Mesenteric fat pad (tissue), 1 donor: ENCODE measurements around the gene VEGFA. TPM values are rescaled to one million over a fixed set of nuclear protein-coding genes. Genes with fewer than 3 reads are reported as not detected.
"Not testable (repeated sequence)": the region's sequence is repeated elsewhere in the genome, so short reads cannot be mapped to it uniquely, and the experiment has no call there.

ENCODE experiments used
- DNase-seq: peaks from one replicate; pipeline ENCODE4 v3.0.0-alpha.2; 2020; ENCODE audit warnings: low spot score
- total RNA-seq: library from RNA; stranded (reverse); fragmentation: NEBNext Ultra II Directional; extraction: Animal tissue kit (Norgen Biotek cat#: 25700); gene quantifications from one replicate; pipeline ENCODE4 v1.2.1, GENCODE V29; 2021
- donor health status: DM: yes; HTN: yes; CAD: no.

VEGFA gene
- total RNA-seq, 1 donor from 2014 or later: 498 TPM

DNA sequence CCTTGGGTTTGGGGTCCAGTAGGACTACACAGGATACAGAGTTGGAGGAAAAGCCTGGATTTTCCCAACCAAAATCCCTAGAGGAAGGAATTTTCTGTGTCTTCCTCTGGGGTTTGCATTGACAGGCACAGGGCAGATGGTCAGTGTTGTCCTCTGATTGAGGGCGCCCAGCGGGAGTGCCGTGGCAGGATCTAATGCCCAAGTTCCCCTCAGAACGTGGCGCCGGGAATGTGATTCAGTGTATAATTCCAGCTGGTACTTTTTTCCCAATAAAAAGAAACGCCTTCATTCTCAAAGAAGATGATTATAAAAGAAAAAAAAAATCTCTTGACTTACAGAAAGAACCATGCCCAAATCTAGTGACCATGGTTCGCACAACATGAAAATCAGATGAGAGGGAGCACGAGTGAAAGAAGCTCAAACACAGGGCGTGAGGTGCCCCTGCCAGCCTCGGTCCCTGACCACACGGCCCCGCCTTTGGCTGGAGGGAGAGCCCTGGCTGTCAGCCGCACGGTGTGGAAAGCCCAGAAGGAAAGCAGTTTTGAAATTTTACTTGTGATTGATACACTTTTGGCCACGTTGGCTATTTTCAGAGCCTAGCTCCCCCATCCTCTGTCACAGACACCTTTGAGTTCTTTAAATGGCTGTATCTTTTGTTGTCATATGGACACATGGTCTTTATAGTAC, 31.6 kb downstream of the VEGFA start:
- DNase-seq: no peak

DNA sequence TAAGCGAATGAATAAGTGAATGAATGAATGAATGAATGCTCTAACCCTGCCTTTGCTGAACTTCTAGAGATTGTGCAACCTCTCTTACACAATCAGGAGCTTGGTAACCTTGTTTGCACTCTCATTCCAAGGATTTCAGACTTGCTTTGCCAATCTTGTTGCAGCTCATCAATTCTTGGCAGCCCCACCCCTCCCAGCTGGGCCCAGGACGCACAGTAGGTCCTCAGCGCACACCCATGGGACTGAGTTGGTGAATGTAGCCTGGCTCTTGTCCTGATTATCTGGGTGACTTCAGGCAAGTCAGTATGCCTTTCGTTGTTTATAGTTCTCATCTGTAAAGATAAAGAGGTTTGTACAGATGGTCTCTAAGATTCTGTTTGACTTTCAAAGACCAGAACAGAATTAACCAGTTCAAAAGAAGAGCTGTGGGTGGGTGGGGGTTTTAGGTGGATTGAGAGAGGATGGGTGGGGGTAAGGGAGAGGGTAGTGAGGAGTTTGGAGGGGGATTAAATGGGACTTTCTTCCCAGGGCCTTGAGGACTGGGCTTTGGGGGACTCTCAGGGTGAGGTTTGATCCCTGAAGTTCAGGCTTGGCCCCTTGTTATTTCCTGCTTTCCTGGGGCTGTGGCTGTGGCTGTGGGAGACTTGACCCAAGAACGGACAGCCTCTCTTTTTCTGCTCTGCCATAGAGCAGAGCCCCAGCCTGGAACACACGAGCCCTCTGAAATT, 33.2 kb downstream of the VEGFA start:
- no peak for DNase-seq

DNA sequence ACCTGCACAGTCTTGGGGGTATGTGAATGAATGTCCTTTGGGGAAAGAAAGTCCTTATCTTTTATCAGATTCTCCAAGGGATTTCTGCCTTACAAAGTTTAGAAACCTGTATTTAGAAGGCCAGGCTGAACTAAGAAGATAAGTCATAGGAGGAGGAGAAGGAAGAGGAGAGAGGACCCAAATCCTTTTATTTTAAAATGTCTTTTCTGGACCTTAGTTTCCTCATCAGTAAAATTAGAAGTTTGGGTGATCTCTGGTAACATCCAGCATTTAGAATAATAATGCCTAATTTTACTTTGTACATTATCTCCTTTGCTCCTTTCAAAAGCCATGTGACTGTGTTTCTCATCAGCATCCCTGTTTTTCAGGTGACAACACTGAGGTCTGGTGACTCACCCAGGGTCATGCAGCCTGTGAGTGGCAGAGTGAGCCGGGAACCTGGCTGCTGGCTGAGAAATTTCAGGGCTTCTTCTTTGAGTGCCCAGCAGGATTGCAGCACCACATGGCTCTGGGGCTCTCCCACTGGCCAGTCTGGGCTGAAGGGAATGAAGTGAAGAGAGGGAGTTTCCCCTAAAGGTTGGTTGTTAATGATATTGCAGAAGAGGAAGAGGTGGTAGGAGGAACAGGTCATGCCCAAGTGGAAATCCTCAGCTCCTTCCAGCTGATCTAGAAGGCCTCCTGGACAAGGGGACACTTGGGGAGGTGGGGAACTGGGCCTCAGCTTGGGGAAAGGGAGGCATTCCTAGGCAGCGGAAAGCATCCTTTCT, 34.0 kb downstream of the VEGFA start:
- no peak for DNase-seq

- DNase-seq: no peak
These were observed 34.7 kb downstream of the VEGFA start for GRCh38 chr6:43804550-43805223.

DNA sequence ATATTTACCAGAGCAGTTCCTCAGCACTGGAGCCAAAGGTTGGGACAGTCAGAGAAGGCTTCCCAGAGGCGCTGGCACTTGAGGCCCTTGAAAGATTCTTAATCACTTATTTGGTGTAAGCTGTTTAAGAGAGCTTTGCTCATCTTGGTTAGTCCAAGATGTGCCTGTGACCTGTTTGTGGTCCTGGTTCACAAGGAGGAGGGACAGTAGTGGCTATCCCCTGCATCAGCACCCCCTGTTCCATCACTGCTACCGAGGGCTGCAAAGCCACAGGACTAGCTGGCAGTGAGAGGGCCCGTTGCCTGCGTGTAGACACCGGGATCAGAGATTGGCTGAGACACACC, 35.7 kb downstream of the VEGFA start:
- DNase-seq: no peak

DNA sequence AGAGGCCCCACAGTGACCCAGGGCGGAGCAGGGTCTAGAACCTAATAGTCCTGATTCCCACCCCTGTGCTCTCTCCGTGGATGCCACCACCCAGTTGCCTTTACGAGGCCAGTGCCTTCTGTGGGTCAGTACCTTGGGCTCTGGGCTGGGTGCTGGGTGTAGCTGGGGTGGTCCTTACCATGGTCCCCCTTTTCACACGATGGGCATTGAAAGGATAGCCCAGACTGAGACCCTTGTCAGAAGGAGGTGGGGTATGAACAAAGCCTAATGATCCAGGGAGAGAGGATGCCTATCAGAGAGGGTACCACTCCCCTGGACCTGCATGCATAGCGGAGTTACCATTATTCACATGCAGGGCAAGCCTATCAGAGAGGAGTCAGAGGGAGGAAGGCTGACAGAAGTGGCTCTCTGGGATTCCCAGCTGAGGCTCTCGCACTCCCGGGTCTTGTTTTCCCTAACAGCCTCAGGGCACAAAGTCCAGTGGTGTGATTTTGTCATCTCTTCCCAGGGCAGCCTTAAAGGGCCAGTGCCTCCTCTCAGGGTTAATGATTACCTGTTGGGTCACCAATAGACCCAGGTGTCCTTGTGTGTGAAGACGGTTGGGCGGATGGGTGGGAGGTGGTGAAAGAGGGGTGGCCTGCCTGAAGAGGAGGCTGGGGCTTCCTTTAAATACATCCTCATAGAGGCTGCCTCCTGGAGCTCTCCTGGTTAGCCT, 36.2 kb downstream of the VEGFA start:
- no peak for DNase-seq

DNA sequence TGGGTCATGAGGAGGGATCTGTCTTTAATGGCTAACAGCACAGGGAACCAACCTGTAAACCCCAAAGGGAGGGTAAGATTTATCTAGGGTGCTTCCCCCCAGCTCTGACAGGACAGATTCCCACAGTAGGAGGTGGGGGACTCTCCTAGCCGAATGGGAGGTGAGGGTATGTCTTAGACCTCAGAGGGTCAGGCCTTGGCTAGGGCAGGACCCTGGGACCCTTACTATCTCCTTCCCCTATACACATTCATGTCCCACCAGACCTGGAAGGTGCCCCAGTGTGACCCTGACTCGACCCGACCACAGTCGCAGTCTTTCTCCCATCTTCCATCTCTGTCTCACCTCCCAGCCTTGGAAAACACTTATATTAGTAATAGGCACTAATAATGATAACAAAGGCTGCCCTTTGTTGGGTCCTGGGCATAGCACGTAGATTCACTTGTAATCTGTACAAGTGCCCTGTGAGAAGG, 36.8 kb downstream of the VEGFA start:
- DNase-seq: no peak

GRCh38 chr6:43807228-43808061, 37.4 kb downstream of the VEGFA start:
- no peak for DNase-seq

DNA sequence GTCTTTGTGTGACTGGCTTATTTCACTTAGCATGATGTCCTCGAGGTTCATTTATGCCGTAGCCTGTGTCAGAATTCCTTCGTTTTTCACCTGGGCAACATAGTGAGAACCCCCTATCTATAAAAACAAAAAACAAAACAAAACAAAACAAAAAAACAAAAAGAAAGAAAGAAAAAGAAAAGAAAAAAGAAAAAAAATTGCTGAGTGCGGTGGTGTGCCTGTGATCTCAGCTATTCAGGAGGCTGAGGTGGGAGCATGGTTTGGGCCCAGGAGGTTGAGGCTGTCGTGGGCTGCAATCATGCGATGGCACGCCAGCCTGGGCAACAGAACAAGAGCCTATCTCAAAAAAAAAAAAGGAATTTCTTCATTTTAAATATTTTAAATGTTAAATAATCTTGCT, 38.4 kb downstream of the VEGFA start:
- no peak for DNase-seq

DNA sequence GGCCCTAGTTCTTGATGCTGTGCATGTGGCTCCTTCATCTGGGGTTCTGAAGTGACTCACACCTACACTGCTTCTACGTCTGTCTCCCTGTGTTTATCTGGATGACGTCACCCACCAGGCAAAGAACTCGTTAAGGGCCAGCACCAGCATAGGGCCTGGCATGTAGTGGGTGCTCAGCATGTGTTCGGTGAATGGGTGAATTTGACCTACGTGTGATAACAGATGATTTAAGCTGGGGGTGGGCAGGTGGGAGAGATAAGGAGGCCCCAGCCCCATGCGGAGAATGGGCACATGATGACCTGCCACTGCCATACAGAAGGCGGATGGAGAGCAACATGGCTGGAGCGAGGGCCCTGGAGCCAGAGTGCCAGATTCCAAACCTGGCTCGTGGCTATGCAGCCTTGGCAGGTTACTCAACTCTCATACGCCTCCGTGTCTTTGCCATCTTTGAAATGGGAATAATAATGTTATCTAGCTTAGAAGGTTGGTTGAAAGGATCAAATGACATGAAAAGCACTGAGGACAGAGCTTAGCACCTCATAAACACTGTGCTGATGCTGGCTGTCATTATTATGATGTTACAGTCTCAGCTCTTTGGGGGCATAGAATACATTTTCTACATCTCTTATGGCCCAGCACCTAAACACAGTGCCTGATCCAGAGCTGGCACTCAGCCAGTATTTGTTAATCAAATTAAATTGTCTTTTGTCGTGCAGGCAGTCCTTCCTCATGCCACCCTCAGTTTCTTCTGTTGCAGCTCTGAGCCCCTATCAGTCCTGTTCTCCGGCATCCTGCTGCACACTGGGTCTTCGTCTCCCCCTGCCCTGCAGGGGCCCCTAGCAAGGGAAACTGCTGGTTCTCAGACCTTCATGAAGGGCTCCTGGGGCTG, 39.6 kb downstream of the VEGFA start:
- DNase-seq: no peak

GRCh38 chr6:43810965-43811732, 41.1 kb downstream of the VEGFA start:
- DNase-seq: no peak

GRCh38 chr6:43811733-43812099, 41.7 kb downstream of the VEGFA start:
- DNase-seq: no peak

DNA sequence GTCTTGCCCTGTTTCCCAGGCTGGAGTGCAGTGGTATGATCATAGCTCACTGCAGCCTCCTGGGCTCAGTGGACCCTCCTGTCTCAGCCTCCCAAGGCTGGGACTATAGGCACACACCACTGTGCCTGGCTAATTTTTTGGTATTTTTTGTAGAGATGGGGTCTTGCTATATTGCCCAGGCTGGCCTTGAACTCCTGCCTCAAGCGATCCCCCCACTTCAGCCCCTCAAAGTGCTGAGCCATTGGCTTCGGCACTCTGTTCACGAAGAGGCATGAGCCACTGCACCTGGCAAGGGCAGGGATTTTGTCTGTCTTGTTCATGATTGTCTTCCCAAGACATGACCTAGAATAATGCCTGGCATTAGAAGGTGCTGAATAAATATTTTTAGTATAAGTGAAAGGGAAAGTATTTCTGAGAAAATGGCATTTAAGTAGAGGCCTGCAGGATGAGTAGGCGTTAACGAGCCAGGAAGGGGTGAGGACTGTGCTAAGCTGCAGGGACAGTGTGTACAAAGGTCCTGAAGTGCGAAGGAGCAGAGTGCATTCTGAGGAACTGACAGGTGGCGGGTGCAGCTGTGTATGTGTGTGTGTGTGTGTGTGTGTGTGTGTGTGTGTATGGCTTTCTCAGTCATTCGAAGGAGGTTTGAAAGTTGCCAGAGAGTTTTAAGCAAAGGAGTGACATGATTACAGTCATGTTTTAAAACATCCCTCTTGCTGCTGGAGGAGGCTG, 43.0 kb downstream of the VEGFA start:
- no peak for DNase-seq

- no peak for DNase-seq
These were observed 44.1 kb downstream of the VEGFA start for GRCh38 chr6:43814111-43814510.

DNA sequence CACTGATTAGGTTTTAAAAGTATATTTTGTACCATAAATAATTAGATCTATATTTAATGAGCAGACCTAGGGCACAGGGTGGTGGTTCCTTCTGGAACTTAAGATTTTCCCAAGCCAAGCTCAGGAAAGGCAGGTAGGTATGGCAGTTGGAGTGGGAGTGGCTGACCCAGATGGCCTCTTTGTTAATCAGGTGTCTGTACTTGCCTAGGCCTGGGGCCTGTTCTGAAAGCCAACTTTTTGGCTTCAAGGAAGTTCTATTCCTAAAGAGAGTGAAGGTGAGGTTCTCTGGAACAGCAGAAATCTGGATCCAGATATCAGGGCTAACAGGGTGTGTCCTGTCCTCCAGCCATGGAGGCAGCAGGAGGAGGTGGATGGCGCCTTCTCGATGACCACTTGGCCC, 44.9 kb downstream of the VEGFA start:
- no peak for DNase-seq

DNA sequence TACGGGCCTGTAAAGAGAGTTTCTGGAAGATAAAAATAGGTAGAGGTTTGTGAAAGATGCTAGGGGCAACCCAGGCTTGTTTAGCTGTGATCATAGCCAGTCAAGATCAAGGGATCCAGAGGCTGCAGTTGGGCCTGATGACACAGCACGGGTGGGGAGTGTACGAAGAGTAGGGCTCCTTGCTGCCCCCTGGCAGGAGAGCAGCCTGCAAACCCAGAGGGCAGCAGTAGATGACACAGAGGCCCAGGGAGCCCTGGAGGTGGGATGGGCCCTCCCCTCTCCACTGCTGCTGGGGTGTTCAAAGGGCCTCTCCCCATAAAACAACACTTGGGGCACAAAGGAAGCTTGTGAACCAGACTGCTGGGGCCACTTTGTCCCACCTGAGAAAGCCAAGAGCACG, 47.2 kb downstream of the VEGFA start:
- DNase-seq: no peak

DNA sequence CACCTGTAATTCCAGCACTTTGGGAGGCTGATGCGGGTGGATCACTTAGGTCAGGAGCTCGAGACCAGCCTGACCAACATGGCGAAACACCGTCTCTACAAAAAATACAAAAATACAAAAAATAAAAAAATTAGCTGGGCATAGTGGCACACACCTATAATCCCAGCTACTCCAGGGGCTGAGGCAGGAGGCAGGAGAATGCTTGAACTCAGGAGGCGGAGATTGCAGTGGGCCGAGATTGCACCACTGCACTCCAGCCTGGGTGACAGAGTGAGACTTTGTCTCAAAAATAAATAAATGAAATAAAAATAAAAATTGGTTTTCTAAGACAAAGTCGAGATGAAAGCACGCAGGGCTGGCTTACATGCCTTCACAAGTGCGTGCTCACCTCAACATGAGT, 49.0 kb downstream of the VEGFA start:
- not testable (repeated sequence) for DNase-seq

DNA sequence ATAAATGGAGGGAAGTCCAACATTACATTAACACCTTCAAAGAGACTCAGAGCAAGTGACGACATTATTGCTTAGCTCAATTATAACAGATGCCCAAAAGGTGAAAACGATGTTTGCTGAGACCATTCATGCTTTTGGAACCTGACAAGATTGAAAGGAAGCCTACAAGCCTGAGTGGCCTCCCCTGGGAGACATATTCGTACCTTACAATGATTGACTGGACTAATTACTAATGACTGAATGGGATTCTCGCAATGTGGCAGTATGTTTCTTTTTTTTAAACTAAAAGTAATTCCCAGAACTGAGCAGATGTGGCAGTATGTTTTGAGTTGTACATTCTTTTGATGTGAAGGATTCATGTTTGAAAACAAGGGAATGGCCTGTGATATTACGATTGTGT, 49.9 kb downstream of the VEGFA start:
- DNase-seq: no peak
